Colonic mucosa (tissue), 4 donors: ENCODE measurements around the gene RNF43. TPM values are rescaled to one million over a fixed set of nuclear protein-coding genes. Genes with fewer than 3 reads are reported as not detected.
A peak's percentile ranks its signal among the peaks of the same experiment; 100 is the strongest.
"Not testable (repeated sequence)": the region's sequence is repeated elsewhere in the genome, so short reads cannot be mapped to it uniquely, and the experiment has no call there.

Experiments used
- DNase-seq: peaks from one replicate; pipeline ENCODE4 v3.0.0-alpha.2; 2020
- H3K27ac ChIP-seq: fragments of 200-600 bp; one replicate; pipeline ENCODE4 v1.8.0; 2021
- H3K27me3 ChIP-seq: fragments of 200-600 bp; one replicate; pipeline ENCODE4 v1.8.0; 2021
- H3K36me3 ChIP-seq: fragments of 200-600 bp; one replicate; pipeline ENCODE4 v1.8.0; 2021
- H3K4me1 ChIP-seq: fragments of 200-600 bp; one replicate; pipeline ENCODE4 v1.8.0; 2021; ENCODE audit warnings: mild to moderate bottlenecking
- H3K4me3 ChIP-seq: fragments of 200-600 bp; one replicate; pipeline ENCODE4 v1.8.0; 2021
- H3K9ac ChIP-seq, 2 donors: one replicate each; pipeline ENCODE4 v1.7.0; 2013; ENCODE audit warnings: control low read depth in 2 of 2, low read depth in 2 of 2, low read length in 2 of 2
- H3K9me3 ChIP-seq: fragments of 200-600 bp; one replicate; pipeline ENCODE4 v1.8.0; 2021
- intact Hi-C: fragments of 100-400 bp; cut with DNase I; formaldehyde crosslinking; loops from one replicate; pipeline ENCODE4 v1.14.1; 2022
- total RNA-seq, 2 donors: library from RNA; stranded (reverse); fragmentation: NEBNext Ultra II Directional in 1 of 2; extraction: Animal tissue kit (Norgen Biotek cat#: 25700) in 1 of 2; gene quantifications; one replicate each; pipeline ENCODE4 v1.2.1, GENCODE V29; 2021
- TF ChIP-seq, protein P1 (sequence below): fragments of 200-600 bp; IDR thresholded peaks from one replicate; pipeline ENCODE4 v1.8.0; 2022; ENCODE audit warnings: antibody characterized with exemption, mild to moderate bottlenecking
- donor health status: healthy.
- donor health status: DM: no; HTN: no; CAD: no.
- donor health status: DM: no; HTN: no; CAD: no.

The RNF43 gene
- total RNA-seq, 2 donors from 2014 or later, result 38.5 to 51.2 TPM

DNA sequence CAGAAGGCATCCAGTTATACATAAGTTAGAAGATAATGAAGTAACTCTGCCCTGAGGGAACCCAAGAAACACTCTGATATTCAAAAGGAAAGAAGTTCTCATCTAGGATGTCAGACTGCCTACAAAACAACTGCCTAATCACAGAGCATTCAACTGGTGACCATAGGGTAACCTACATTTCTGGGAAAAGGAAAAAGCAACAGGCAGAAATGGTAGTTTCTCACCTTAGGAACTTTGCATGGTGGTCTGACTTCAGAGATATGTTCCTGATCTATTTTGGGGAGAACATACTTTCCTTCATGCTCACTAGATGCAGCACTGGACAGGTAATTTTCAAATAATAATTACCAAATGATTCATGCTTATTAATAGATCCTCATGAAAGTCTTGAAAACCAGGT lies 16.5 kb downstream of the RNF43 start:
- no peaks in the 10 kb centered on the region for H3K27me3 ChIP-seq
- no peak for DNase-seq
- H3K36me3 ChIP-seq, result no peaks in the 10 kb centered on the region
- TF ChIP-seq, protein P1, sequence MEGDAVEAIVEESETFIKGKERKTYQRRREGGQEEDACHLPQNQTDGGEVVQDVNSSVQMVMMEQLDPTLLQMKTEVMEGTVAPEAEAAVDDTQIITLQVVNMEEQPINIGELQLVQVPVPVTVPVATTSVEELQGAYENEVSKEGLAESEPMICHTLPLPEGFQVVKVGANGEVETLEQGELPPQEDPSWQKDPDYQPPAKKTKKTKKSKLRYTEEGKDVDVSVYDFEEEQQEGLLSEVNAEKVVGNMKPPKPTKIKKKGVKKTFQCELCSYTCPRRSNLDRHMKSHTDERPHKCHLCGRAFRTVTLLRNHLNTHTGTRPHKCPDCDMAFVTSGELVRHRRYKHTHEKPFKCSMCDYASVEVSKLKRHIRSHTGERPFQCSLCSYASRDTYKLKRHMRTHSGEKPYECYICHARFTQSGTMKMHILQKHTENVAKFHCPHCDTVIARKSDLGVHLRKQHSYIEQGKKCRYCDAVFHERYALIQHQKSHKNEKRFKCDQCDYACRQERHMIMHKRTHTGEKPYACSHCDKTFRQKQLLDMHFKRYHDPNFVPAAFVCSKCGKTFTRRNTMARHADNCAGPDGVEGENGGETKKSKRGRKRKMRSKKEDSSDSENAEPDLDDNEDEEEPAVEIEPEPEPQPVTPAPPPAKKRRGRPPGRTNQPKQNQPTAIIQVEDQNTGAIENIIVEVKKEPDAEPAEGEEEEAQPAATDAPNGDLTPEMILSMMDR, result no peak
- H3K4me3 ChIP-seq, result no peak overlapping the region
- peak overlapping the region; percentile 25 for H3K27ac ChIP-seq
- intact Hi-C loops, result no loop called here
- peaks cover 11% of the 10 kb centered on the region for H3K4me1 ChIP-seq
- H3K9me3 ChIP-seq, result no peaks in the 10 kb centered on the region
- H3K9ac ChIP-seq, result peak overlapping the region in 1 of 2 donors; percentile 30

DNA sequence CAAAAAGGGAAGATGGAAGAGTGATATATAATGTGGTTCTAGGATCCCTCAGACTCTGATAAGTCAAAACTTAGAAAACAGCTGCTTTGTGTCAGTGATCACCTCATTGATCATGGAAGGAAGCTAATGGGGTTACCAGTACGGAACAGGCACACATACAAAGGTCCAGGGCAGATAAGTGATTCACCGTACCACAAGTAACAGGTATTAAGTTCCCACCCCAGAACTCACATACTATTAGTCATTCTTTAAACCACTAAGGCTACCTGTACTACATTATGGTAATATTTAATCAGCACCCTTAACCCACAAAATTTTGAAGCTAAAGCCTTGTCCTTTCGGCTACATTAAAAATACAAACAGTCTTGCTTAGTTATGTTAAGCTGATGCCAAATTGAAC lies 17.4 kb downstream of the RNF43 start:
- Histone ChIP-seq H3K36me3 (no peaks in the 10 kb centered on the region), H3K9me3 (no peaks in the 10 kb centered on the region), H3K4me1 (peaks cover 11% of the 10 kb centered on the region), H3K9ac (peak overlapping the region in 1 of 2 donors; percentile 53), H3K4me3 (no peak overlapping the region), H3K27me3 (no peaks in the 10 kb centered on the region), H3K27ac (no peak overlapping the region)
- TF ChIP-seq, protein P1, result no peak
- no peak for DNase-seq
- intact Hi-C loops, result no loop called here

DNA sequence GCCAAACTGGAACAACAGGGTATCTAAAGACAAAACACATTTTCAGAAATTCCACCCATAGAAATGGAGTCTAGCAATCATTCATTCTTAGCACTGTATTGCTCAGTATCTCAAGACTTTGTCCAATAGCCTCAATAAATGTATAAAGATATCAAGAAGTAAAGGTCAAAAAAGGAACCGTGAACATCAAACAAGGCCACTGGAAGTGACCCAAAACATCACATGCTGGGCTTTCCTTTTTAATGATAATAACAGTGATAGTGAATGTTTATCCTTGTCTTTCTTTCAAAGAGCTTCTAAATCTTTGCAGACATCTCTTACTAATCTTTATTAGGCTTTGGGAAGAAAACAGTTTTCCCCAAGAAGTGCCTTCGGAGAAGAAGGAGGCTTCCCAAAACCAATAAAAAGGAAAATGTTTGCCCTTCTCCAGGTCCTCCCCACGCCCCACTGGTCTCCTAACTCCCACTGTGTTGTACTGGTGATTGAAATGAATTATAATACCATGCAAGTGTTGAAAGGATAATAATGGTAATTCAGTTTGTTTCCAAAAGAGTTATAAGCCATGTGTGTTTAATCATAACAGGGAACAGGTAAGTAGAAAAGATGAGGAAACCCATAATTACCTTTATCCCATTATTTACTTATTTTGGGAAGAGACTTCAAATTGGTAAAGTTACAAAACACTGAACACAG lies 18.6 kb downstream of the RNF43 start:
- H3K27me3 ChIP-seq, result no peaks in the 10 kb centered on the region
- H3K4me1 ChIP-seq, result peaks cover 11% of the 10 kb centered on the region
- H3K9me3 ChIP-seq, result no peaks in the 10 kb centered on the region
- no peak for DNase-seq
- no peak overlapping the region for H3K4me3 ChIP-seq
- H3K9ac ChIP-seq, result peak overlapping the region in 1 of 2 donors; percentile 48
- no peaks in the 10 kb centered on the region for H3K36me3 ChIP-seq
- intact Hi-C loops, result no loop called here
- TF ChIP-seq, protein P1, result no peak
- H3K27ac ChIP-seq, result peak overlapping the region; percentile 13

DNA sequence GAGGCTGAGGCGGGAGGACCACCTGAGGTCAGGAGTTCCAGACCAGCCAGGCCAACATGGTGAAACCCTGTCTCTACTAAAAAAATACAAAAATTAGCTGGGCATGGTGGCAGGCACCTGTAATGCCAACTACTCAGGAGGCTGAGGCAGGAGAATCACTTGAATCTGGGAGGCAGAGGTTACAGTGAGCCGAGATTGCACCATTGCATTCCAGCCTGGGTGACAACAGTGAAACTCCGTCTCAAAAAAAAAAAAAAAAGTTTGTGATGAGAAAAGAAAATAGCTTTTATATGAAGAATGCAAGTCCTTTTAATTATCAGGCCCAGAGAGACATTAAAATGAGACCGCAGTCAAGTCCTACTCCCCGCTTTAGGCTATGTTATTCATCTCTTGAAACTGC lies 19.9 kb downstream of the RNF43 start:
- DNase-seq, H3K9ac ChIP-seq, H3K9me3 ChIP-seq, H3K36me3 ChIP-seq, H3K4me3 ChIP-seq, H3K27me3 ChIP-seq, intact Hi-C loops: not testable (repeated sequence)
- H3K27ac ChIP-seq, result peak overlapping the region; percentile 13
- H3K4me1 ChIP-seq, result peaks cover 11% of the 10 kb centered on the region

DNA sequence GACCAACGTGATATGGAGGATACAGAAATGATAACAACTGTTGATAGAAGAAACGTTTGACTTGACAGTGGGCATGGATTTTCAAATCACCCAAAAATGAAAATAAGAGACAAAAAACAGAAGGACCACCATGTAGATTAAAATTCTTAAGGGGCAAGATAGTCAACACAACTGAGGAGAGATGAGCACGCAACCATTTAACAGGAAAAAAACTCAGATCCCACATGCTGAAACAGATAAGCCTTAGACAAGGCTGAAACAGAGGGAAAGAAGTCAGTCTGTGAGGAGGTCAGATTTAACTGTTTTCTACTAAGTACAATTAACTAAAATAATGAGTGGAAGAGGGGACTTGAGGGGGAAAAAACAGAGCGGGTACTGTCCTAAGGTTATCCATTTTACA lies 21.2 kb downstream of the RNF43 start:
- Histone ChIP-seq H3K9me3 (no peaks in the 10 kb centered on the region), H3K36me3 (no peaks in the 10 kb centered on the region), H3K4me1 (peaks cover 10% of the 10 kb centered on the region), H3K4me3 (no peak overlapping the region), H3K27ac (no peak overlapping the region), H3K27me3 (no peaks in the 10 kb centered on the region), H3K9ac (no peak overlapping the region)
- intact Hi-C loops, result no loop called here
- TF ChIP-seq, protein P1, result no peak
- DNase-seq, result no peak

DNA sequence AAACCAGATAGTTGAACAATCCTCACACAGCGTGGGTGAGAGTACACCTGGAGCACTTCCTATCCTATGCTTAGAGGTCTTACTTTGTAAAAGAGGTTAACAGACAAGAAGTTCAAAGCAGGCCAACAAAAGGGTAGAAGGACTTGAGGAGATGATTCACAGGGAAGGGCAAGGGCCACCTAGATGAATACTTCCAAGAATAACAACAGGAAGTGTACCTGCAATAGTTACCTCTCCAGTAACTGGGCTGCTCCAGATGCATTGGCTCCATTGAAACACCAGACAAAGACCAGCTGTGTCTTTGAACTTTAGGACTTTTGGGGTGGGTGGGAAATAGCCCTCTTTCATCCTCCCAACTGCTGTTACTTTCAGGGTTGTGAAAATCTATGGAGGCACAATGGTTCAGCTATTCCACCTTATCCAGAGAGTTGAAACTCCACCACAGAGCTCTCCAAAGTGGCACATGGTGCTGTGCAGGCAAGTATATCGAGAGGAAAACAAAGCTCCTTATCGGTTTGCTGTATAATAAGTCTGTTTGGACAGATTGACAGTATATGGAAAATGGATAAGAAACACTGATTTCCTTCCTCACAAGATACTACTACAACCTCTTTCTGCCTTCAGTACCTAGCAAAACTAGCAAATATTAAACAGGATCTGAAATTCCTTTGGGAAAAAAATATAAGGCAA lies 22.7 kb downstream of the RNF43 start:
- H3K9me3 ChIP-seq, result no peaks in the 10 kb centered on the region
- H3K36me3 ChIP-seq, result no peaks in the 10 kb centered on the region
- peak overlapping the region; percentile 62 for H3K27ac ChIP-seq
- TF ChIP-seq, protein P1, result no peak
- H3K27me3 ChIP-seq, result no peaks in the 10 kb centered on the region
- H3K4me1 ChIP-seq, result peaks cover 6% of the 10 kb centered on the region
- DNase-seq, result peak; percentile 54
- peak overlapping the region in 1 of 2 donors; percentile 32 for H3K9ac ChIP-seq
- intact Hi-C loops, result no loop called here
- H3K4me3 ChIP-seq, result no peak overlapping the region
